ENCODE measurements around the gene CAB39L. TPM values are rescaled to one million over a fixed set of nuclear protein-coding genes. Genes with fewer than 3 reads are reported as not detected.
"Not testable (repeated sequence)": the region's sequence is repeated elsewhere in the genome, so short reads cannot be mapped to it uniquely, and the experiment has no call there.

Gene CAB39L
- total RNA-seq, 1 donor from 2014 or later: 10.2 TPM

GRCh38 chr13:49346460-49346859 is 97.4 kb downstream of the CAB39L start:
- no peak for DNase-seq (ENCODE audit: low read depth)

- no peak for DNase-seq (ENCODE audit: low read depth)
Measured at GRCh38 chr13:49343731-49344130, 100.1 kb downstream of the CAB39L start.

GRCh38 chr13:49343255-49343654 is 100.6 kb downstream of the CAB39L start:
- DNase-seq (ENCODE audit: low read depth): no peak

- DNase-seq (ENCODE audit: low read depth): no peak
Measured at GRCh38 chr13:49342454-49342853, 101.4 kb downstream of the CAB39L start.

- no peak for DNase-seq (ENCODE audit: low read depth)
Measured at GRCh38 chr13:49341941-49342340, 101.9 kb downstream of the CAB39L start.

GRCh38 chr13:49341517-49341916 is 102.3 kb downstream of the CAB39L start:
- DNase-seq (ENCODE audit: low read depth): no peak

GRCh38 chr13:49340161-49340560 is 103.7 kb downstream of the CAB39L start:
- DNase-seq (ENCODE audit: low read depth): no peak

GRCh38 chr13:49336655-49337054 is 107.2 kb downstream of the CAB39L start:
- DNase-seq (ENCODE audit: low read depth): no peak

- no peak for DNase-seq (ENCODE audit: low read depth)
Measured at GRCh38 chr13:49330546-49330864, 113.4 kb downstream of the CAB39L start.

- DNase-seq (ENCODE audit: low read depth): no peak
Measured at GRCh38 chr13:49329831-49330545, 113.9 kb downstream of the CAB39L start.

- DNase-seq (ENCODE audit: low read depth): not testable (repeated sequence)
Measured at GRCh38 chr13:49327145-49327544, 116.7 kb downstream of the CAB39L start.

GRCh38 chr13:49326222-49326917 is 117.5 kb downstream of the CAB39L start:
- peak; percentile 22 for DNase-seq (ENCODE audit: low read depth)

- no peak for DNase-seq (ENCODE audit: low read depth)
Measured at GRCh38 chr13:49323344-49323743, 120.5 kb downstream of the CAB39L start.

- no peak for DNase-seq (ENCODE audit: low read depth)
Measured at GRCh38 chr13:49322702-49323101, 121.2 kb downstream of the CAB39L start.

- DNase-seq (ENCODE audit: low read depth): no peak
Measured at GRCh38 chr13:49320975-49321374, 122.9 kb downstream of the CAB39L start.

- DNase-seq (ENCODE audit: low read depth): no peak
Measured at GRCh38 chr13:49319951-49320350, 123.9 kb downstream of the CAB39L start.

GRCh38 chr13:49319551-49319950 is 124.3 kb downstream of the CAB39L start:
- DNase-seq (ENCODE audit: low read depth): peak; percentile 46

GRCh38 chr13:49315756-49316482 is 127.9 kb downstream of the CAB39L start:
- no peak for DNase-seq (ENCODE audit: low read depth)

GRCh38 chr13:49315036-49315565 is 128.8 kb downstream of the CAB39L start:
- DNase-seq (ENCODE audit: low read depth): peak; percentile 24

GRCh38 chr13:49314344-49314882 is 129.5 kb downstream of the CAB39L start:
- DNase-seq (ENCODE audit: low read depth): peak; percentile 86

GRCh38 chr13:49311816-49312215 is 132.0 kb downstream of the CAB39L start:
- no peak for DNase-seq (ENCODE audit: low read depth)

- DNase-seq (ENCODE audit: low read depth): no peak
Measured at GRCh38 chr13:49310251-49310650, 133.6 kb downstream of the CAB39L start.

Data from renal cortical epithelial cell (primary cell).